ENCODE data around the gene GUCY1A1. TPM values are rescaled to one million over a fixed set of nuclear protein-coding genes. Genes with fewer than 3 reads are reported as not detected.

The GUCY1A1 gene
- total RNA-seq, 1 donor from 2014 or later, result 2.5 TPM

DNA sequence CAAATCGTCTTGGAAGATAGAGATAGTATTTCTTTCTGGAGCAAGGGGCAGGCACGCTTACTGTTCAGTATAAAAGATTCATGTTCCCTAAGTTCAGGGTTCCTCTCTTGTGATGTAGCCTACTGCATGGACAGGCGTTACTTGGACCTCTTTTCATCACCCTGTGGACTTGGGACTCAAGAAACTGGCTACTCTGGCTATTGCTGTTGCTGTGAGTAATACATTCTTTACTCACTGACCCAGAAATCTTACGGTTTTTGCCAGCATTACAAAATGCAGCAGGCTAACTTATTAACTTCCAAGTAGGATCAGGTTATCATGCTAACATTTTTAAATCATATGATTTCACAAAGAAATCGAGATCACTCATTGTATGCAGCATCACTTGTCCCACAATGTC, 79.3 kb downstream of the GUCY1A1 start:
- ATAC-seq, result no peak

DNA sequence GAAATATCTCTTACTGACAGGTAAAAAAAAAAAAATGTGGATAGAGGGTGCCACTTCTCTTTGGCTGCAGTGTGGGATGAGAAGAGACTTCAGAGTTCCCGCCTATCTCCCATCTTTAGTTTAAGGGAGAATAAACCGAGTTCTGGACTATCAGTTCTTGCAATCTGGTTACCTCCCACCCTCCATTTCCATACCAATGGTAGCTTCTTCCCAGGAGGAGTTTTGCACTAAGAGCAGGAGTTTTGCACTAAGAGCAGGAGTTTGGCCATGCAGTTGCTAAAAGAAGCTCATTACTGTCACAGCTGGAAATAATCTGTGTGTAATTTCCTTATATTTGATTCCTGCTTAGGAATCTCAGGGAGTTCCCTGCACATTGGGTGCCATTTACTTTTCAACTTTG, 81.4 kb downstream of the GUCY1A1 start:
- no peak for ATAC-seq

DNA sequence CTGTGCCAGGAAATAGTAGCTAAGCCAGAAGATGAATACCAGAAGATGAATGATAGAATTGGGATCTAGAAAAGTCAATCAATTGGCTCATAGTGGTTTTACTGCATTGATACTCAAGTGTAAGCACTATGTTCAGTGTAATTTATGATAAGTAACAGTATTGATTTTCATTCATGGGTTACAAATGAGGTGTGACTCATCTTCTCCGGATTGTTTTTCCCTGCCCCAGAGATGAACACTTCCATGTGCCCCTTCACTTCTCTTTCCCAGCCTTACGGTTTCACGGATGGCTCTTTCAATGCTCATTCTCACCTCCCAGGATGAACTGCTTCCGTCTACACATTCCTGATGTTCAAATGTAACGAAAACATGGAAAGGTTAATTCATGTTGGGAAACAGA, 82.4 kb downstream of the GUCY1A1 start:
- ATAC-seq, result no peak

DNA sequence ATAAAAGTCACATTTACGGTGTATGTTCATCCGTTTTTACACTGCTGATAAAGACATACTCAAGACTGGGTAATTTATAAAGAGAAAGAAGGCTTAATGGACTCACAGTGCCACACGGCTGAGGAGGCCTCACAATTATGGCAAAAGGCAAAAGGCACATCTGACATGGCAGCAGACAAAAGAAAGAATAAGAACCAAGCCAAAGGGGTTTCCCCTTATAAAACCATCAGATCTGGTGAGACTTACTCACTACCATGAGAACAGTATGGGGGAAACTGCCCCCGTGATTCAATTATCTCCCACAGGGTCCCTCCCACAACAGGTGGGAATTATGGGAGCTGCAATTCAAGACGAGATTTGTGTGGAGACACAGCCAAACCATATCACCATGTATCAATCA, 84.9 kb downstream of the GUCY1A1 start:
- ATAC-seq, result no peak

DNA sequence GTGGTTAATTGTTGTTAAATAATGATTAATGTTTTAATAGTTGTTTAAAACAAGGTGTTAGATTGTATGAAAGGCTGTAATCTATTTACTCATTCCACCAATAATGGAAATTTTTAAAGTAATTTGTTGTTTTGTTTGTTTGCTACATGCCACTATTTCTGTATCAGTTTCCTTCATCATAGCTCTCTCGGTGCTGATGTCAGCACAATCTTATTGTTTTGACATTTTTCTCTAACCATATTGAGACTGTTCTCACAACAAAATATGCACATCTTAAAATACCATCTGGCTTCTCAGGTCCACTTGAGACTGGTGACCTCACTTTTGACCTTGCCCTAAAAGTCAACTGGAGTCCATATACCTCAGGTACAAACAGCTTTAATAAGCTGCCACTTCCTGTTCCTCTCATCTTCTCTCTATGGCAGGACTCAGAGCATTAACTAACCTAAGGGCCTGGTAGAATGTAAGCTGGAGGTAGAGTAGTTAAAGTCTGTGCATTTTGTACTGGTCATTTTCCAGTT, 91.2 kb downstream of the GUCY1A1 start:
- ATAC-seq, result no peak

DNA sequence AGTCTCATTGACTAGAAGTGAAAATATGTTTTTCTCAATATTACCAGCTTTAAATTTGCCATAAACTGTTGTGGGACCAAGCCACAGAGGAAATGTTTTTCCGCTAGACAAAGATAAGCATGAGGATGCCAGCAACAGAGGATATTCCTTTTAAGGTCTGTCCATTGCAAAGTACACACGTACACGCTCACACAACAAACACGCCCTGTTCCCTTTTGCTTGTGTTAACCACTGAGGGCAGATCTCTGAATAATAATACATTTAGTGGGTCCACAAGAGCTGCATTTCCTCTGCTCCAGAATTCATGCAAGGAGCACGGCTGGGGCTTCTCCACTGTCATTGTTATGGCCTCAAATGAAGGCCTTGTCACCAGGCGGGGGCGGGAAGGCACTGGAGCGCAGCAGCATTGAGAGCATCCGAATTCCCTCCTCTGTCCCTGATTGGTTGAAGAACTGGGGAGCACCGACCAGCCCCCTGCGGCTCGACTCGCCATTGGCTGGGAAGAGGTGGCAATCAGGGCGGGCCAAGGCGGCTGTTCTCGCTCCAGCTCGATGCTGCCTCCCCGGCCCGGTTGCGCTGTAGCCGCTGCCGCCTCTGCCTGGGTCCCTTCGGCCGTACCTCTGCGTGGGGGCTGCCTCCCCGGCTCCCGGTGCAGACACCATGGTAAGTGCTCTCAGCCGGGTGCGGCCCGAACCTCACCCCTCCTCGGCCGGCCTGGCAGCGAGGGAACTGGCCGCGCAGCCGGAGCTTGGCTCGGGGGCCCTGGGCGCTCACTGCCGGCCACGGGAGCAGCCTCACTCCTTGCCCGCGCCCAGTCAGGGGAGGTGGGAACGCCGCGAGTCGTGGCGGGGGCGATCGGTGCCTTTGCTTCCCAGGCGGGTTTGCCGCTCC, 92.1 kb downstream of the GUCY1A1 start, which contains the start of gene GUCY1B1:
GUCY1B1 (plus strand) TSS at position 541 of the 891 bp plus-strand sequence; CDS start at position 661, 120 bp downstream.
- ATAC-seq, result peak; percentile 98

DNA sequence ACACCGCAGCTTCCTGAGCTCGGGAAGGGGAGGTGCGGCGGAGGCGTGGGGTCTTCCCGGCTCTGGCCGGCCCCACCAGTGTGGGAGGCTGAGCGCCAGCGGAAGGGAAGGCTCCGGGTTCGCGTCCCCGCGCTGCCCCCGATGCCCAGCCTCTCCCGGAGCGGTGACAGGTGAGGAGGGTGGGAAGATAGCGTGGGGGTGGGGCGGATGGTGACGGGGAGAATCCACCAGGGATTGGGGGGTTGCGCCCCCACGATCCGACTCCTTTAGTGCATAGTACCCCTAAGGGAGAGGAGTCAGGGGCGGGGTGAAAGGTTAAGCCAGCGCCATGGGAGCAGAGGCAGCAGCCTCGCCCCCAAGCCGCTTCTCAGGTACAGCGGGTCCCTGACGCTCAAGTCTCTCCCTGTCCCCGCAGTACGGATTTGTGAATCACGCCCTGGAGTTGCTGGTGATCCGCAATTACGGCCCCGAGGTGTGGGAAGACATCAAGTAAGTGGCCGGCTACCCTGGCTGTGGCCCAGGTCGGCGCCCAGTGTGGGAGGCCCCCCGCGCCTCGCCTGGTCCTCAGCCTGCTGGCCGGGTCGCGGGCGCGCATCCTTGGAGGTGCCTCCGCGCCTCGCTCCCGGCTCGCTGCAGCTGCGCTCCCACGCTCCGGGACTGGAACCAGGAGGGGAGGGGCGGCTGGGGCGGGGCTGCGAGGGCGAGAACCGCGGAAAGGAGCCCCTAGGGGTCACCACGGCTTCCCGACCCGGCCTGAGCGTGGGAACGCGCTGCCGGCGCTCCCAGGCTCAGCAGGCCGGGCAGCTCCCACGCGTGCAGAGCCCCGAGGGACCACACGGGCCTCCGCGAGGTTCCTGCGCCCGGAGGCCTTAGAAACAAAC, 93.0 kb downstream of the GUCY1A1 start:
- peak; percentile 24 for ATAC-seq

DNA sequence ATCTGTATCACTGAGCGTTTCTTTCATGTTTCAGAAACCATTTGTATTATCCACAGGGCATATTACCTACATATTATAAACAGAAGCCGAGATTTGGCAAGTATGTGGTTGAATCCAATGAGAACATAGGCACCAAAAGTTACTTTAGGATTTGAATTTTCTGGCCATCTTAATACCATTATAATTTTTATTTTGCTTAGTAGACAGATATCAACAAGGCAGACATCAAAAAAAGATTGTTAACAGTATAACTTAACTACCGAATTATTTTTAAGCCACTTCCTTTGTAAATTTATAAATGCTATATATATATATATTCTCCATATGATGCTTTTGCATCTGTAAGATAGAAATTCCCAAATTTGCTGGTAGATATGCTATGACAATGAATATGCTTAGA, 94.4 kb downstream of the GUCY1A1 start:
- no peak for ATAC-seq

DNA sequence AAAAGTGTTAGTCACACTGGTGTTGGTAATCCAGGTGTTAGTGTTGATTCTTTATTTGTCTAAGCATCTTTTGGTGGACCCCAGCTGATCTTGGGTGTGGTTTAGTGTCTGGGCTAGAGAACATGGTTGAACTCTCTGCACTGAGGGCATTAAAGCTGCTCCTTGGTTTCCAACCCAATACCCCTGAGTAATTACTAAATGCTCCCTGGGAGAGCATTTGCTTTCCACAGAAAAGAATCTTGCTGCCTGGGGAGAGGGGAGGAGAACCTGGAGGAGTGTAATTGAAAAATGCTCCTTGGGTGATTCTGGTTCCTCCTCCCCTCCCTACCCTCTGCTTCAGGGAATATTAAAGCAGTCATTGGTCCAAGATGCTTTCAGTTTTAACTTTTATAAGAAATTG, 95.3 kb downstream of the GUCY1A1 start:
- no peak for ATAC-seq

DNA sequence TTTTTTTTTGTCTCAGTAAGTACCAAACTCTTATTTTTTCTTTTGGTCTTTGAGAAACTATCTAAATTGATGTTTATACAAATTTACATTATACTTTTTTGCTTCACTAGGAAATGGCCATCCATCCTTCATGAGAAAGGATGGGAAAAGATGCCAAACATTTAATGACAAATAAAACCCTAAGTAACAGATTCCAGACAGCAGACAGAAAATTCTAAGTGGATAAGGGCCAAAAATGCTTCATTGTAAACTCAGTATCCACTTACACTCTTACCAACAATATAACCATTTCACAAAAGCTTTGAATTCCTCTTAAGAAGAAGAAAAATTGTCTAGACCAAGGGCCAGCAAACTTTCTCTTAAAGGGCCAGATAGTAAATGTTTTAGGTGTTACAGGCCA, 95.7 kb downstream of the GUCY1A1 start:
- ATAC-seq, result no peak

DNA sequence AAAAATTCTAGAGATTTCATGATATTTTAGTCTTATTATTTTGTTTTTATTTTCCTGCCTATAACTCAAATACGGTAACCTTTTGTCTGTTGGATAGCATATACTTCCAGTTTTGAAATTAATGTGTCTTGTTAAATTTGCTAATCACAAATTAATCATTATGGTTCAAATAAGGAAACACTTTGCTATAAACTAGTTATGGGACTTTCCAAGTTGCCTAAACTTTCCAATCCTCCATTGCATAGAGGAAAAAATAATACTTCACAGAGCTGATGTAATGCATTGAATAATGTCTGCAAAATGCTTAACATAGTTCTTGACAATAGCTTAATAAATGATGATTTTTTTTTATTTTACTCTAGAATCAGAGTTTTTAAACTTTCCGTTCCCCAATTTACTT, 96.9 kb downstream of the GUCY1A1 start:
- no peak for ATAC-seq

DNA sequence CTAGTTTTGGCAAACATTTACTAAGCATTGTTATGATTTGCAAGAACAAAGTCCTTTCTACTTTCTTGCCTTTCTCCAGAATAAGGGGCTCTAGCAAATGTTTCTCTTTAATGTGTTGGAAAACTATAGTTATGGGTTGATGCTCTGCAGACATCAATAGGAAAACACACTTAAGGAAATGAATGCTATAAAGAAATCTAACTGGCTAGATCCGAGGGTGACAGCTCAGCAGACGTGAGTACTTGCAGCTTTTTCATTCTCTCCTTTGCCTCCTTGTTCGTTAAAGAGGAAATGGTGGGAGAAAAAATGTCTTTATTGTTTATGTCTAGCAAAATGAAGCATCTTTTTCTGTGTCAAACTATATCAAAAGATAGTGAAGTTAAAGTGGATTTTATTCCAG, 98.5 kb downstream of the GUCY1A1 start:
- no peak for ATAC-seq

DNA sequence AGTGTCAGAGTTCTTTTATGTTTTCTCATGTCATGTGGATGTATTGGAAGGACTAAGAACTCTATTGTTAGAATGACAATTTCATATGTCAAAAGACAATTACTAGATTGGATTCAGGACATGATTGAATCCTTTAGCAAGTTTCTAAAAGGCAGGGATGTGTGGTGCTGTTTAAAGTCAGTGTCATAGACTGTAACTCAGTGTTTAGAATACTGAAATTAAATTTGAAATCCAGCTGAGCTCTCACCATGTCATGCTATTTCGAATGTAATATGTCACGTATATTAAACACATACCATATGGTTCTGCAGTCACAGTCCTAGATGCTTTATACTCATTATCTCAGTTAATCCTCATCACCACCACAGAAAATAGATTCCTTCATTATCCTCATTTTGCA, 100.0 kb downstream of the GUCY1A1 start:
- ATAC-seq, result no peak

DNA sequence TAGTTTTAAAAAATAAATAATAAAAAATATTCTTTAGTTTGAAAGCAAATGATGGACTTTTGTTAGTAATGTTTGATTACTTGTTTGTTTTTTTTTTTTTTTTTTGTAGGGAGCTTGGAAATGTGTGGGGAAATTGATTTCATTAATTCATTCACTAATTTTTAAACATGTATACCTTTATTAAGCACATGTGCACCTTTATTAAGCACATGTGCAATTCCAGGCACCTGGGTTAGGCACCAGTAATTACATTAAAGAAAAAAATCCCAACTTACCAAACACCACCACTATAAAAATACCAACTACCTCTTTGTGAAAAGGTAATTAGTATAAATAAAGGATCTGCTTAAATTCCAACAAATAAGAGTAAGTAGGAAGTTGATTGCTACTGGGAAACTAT, 101.7 kb downstream of the GUCY1A1 start:
- ATAC-seq, result no peak

DNA sequence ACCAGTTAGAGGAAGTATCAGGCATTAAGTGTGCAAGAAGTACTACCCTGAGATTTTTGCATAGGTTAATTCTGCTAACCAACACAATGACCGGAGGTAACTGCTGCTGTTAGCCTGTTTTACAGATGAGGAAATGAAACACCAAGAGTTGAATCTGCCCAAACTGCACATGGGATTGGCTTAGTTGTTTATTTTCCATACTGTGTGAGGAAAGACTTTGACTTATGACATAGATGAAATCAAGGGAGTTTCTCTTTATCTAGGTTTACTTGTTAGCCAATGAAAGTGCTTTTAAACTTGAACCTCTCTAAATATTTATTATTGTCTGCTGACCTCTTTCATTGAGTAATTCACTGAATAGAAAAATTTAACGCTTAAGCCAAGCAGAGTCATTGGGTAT, 102.4 kb downstream of the GUCY1A1 start:
- no peak for ATAC-seq

DNA sequence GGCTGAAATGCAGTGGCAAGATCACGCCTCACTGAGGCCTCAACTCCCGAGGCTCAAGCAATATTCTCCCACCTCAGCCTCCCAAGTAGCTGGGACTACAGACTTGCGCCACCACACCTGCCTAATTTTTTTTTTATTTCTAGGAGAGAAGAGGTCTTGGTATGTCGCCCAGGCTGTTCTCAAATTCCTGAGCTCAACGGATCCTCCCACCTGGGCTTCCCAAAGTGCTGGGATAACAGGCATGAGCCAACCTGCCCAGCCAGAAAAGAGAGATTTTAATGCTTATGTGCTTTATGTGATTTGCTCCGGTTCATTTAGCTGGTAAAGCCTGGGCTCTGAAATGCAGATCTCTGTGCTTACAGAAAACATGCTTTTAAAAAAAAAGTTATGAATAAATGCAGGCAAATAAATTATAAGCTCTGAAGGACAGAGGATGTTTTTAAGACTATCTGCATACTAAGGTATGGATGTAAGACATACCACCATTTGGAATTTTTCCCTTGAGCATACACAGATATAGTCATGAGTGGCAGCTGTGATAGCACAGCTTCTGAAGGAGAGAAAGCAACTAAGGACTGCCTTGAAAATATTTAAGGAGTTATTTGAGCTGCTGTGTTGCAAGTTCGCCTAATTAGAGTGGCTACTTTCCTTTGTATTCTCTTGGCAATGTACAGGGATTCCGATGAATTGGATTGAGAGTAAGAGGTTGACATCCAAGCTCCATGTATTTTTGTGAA, 106.0 kb downstream of the GUCY1A1 start:
- no peak for ATAC-seq

DNA sequence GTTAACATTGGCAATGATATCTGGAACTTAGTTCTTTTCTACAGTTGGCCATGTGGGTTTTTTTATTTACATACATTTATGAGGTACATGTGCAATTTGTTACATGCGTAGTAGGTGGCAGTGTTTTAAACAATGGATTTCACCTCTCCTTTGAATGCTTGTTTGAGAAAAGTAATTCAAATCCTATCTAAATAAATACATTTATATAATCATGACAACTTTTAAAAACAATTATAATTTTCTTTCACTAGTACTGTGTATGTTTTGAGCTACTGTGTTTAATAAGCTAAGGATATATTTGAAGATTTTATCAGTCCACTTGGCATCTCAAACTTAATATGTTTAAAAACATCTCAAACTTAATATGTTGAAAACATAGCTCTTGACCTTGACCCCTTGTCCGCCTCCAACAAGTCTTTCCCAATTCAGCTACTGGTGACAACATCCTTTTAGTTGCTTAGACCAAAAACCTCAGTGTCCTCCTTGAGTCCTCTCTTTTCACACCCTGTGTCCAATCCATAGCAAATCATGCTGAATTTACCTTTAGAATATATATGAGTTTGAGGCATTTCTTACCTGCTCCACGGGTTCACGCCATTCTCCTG, 106.7 kb downstream of the GUCY1A1 start:
- ATAC-seq, result no peak

DNA sequence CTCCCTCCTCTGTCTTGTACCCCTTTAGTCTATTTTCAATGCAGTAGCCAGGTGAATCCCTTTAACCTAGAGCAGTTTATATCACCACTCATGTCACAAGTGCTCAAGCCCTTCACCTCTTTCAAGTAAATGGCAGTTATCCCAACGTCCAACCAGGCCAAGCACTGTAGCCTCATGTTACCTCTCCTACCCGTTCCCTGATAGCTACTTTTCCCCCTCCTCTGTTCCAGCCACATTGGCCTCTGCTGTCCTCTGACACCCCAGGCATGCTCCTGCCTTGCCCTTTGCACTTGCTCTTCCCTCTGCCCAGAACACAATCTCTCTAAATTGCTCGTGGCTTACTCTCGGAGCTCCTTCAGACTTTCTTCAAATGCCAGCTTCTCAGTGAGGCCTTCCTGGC, 107.4 kb downstream of the GUCY1A1 start:
- no peak for ATAC-seq

DNA sequence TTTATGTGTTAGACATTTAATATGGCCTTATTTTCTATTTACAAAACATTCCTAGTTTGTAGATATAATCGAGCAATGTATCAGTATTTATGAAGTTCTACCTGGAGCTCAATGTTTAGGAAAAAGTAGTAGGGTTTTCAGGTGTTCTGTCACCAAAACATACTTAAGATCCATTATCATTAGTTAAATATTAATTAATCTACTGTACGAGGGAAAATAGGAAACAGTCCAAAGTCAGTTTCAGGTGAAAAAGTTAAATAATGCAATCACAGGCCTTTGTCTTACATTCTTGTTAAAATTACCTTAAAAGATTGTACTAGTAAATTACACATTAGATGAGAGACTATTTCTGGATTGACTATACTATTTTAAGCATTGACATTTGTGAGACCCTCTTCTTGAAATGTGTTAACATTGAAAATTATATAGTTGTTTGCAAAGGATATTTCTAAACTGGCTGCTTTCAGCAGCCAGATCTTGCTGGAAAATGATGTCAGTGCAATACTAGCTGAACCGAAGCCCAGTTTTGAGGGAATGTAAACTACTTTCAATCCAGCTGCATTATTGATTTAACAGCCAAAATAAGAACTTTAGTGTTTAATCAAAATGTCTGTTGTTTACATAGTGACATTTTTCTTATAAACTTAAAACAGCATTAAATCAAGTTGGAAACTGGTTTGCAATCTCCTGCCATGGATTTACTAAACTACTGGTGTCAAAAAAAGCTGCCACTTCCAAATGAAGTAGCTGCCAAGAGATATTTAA, 111.5 kb downstream of the GUCY1A1 start:
- ATAC-seq, result no peak

DNA sequence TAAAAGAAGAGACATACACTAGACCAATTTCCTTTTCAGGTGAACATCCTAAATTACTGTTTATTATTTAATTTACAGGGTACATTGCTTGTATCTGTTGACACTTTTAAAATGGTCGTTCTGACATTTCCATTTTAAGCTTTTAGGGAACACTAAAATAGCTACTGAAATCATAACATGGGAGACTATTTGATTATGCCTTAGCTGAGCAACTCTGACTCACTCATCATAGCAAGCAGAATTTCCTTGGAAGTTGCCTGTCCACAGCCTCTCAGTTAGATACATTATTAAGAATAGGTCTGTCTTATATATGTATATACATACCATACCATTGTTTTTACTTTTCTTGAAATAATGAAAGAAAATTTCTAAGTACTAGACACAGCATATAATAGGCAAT, 114.1 kb downstream of the GUCY1A1 start:
- no peak for ATAC-seq

DNA sequence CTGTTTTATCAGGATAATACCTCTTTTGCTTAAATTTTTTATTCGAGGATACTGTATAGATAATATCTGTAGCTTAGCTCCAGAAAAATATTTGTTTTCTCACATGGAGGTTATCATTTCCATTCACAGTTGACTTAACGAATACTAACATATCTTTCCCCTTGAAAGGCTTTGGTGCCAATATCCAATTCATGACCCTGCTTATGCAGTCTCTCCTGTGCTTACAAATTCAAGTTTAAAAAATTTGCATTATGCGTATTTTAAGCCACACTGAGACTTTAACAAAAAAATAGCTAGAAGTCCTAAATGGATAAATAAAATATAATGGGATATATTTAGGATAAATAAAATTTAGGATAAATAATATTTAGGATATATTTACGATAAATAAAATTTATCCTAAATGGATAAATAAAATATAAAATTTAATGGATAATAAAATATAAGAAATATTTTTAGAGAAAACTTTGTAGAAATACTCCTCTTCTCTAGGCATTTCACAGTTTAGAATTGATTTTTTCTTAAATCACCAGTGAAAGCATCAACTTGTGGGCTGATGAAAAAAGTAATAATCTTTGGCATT, 114.7 kb downstream of the GUCY1A1 start:
- no peak for ATAC-seq
